GM19193 (cell line): ENCODE data around the gene ZNF106.

Experiments used
- POLR2A ChIP-seq: IDR thresholded peaks from 4 replicates; pipeline ENCODE4 v1.6.1; 2011; ENCODE audit not compliant: insufficient read depth, insufficient read length; ENCODE audit errors: extremely low read depth

ZNF106 gene

DNA sequence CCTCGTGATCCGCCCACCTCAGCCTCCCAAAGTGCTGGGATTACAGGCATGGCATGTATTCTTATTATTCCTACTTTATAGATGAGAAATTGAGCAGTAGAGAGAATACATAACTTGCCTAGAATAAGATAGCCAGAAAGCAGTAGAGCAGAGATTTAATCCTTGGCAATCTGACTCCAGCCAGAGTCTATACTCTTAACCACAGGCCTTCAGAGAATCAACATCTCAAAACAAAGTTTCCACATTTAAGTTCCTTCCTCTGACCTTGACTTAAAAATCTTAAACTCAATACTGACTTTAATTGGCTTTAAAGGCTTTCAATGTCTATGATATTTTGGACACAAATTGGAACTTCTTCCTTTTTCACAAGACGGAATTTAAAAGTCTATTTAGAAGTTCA is 37.1 kb downstream of the ZNF106 start:
- TF ChIP-seq POLR2A = no peak

DNA sequence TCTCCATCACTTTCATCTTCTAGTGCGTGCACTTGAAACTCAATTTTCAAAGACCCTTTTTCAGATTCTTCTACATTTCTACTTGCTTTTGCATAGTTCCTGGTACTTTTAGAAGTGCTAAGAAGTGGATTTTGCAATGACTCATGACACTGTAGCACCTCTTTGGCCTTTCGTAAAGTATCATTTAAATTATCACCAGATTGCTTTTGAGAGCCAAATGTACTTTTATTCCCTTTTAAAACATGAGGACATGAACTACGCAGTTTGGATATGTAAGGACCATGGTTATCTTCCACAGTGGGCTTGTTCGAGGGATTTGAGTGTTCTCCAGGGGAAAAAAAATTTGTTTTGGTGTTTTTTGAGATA is 40.5 kb downstream of the ZNF106 start:
- TF ChIP-seq POLR2A = no peak

DNA sequence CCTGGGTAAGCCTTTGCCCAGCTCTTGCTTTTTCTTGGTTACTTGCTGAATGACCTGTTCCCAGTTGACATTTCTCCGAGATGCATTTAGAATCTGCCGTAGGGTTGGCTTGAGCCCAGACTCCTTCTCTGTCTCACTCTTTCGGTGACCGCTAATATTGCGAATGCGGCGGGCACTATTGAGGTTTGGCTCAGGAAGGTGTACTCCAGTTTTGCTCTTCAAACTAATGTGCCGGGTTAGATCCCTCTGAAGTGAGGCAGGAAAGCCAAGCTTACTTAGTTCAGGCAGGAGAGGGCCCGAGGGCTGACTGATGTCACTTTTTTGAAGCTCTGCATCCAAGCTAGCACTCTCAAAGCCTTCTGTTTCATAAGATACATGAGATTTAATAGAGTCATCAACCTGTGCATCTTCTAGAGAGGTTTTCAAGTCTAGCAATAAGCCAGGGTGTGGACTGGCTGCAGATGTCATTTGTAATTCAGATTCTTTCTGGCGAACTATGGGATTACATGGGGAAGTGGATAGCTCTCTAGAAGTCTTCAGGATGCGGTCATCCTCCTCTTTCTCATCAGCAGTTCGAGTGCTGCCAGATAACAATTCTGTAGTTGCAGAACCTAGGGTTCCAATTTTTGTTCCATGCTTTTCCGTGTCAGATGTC is 41.0 kb downstream of the ZNF106 start:
- TF ChIP-seq POLR2A = no peak

DNA sequence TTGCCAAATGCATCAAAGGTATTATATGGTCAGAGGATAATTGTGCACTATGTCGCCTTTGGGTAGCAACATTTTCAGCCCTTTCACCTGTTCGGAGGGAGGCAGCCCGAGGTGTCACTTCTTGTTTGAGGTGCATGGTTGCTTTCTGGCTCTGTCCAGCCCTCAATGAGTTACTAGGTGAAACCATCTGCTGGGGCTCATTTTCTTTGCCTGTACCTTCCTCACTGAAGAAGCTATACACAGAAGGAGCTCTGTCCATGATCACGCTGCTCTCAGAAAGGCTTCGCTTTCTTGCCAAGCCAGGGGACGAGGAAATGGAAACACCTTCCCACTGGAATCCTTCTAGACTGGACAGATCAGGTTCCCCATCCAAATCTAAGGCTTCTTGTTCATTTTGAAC is 42.7 kb downstream of the ZNF106 start:
- TF ChIP-seq POLR2A = no peak

DNA sequence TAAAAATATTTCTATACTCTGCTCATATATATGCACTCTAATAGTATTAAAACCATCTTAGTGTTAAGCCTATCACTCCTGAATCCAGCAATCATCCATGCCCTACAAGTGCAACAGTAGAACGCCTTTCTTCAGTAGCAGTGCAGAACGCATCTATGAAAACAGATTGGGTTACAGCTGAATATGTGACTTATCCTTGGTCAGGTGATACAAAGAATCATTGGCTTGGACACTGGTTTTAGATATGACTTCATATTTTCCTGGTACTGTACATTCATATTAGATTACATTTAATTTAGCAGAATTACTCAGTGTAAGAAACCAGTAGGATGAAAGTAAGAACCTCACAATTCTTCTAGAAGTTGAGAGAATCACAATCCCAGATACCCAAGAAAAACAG is 43.3 kb downstream of the ZNF106 start:
- no peak for TF ChIP-seq POLR2A

DNA sequence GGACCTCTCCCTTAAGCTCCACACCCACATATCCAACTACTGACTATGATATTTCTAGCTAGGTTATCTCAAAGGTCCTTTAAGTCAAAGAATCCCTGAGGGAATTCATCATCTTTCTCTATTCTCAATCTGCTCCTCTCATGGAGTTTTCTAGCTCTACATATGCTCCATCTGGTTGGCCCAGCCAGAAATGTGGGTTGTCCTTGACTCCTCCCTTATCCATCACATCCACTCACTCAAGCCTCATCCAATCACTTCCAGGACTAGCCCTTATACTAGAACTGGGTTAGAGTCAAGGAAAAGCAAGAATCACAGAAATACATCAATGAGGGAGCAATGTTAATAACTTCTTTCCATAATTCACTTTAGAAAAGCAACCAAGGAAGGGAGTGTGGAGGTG is 45.4 kb downstream of the ZNF106 start:
- TF ChIP-seq POLR2A = no peak

DNA sequence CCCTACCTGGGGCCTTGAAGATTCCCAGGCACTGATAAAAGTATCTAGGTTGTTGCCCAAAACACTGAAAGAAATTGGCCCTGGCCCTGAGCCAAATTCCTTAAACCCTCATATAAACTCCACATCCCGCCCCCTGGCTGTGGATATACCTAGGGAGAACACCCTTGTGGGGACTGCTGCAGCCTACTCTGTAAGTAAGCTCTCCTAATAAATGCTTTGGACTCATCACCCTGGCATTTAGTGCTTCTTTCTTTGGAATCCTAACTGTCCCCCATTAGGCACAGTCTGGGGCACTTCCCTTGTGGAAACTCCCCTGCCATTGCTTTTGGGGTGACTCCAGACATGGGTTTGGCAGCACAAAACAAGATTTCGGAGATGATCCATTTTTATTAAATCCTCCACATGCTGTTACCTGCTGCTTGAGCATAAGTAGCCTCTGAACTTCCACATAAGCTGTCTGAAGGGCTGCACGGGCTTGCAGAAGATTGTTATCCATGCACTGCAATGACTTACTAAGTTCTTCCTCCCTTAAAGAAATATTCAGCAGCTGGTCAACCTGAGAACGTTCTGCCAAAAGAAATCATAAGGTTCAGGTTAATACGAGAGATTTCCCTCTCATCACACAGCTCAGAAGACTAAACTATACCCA is 46.4 kb downstream of the ZNF106 start:
- TF ChIP-seq POLR2A = no peak

DNA sequence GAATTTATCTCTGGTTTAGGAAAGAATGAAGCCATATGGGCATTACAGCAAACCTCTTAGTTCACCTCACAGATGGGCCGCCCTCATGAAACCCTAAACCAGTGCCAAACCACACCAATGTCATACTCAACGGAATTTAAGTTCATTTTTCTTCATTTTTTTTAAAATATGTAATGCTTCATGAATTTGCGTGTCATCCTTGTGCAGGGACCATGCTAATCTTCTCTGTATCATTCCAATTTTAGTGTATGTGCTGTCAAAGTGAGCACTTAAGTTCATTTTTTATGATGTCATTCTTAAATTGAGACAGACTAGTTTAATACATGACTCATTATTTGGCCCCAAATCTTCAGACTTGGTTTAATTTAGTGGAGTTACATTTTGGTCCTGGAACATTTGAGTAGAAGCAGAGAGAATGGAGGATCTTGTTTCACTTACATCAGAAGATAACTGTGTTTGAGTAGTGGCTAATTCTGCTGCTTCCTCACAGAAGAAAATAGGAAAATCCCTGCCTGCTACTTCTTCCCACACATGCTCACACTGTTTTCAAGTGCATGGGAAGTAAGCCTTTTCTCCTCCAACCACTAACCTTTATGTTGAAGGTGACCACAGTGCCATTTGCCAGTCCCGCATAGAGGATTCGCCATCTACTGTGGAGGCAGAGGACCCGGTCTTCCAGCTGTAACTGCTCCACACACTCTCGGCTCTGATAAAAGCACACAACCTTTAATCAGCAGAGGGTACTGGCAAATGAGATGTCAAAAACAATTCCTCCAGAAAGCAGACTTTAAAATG is 63.3 kb downstream of the ZNF106 start:
- no peak for TF ChIP-seq POLR2A

DNA sequence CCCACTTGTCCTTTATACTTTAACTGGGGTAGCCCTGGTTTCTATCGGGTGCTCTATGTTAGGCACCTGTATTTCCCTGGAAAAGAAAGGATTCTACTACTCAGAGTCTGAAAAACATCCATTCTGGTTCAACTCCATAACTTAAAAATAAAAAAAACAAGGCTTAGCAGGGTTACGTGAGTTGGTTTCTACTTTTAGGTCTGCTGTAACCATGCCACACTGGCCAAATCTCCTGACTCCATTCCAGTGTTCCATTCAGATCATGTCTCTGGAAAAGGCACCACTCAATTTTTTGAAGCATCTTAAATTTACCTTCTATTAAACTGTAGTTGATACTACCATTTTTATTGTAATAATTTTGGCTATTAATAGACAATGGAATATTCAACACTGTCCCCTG is 69.6 kb downstream of the ZNF106 start:
- TF ChIP-seq POLR2A = no peak

DNA sequence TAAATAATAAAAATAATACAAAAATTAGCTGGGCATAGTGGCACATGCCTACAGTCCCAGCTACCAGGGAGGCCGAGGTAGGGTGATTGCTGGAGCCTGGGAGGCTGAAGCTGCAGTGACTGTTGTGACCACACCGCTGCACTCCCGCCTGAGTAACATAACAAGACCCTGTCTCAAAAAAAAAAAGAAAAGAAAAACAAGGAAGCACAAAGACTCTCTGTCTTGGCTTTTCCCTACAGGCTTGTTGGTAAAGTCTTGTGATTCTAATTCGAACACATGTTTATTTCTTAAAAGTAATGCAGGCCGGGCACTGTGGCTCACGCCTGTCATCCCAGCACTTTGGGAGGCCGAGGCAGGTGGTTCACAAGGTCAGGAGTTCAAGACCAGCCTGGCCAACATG is 71.6 kb downstream of the ZNF106 start:
- TF ChIP-seq POLR2A = no peak

DNA sequence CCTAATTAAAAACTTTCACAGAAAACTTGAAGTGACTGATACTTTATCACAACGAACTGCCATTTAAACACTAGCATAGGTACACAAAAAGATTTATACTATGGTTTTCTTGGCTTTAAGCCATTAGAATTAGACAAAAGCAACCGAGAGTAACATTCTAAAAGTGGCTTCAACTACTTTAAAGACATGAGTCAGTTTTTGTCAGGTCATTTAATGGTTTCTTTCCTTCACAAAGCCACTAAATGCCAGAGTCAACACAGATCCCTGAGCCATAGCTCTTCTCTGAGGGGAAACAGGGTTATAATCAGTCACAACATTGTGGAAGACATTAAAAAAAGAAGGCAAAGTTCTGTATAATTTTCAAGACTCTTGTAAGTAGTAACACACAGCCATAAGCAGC is 77.0 kb downstream of the ZNF106 start:
- no peak for TF ChIP-seq POLR2A

DNA sequence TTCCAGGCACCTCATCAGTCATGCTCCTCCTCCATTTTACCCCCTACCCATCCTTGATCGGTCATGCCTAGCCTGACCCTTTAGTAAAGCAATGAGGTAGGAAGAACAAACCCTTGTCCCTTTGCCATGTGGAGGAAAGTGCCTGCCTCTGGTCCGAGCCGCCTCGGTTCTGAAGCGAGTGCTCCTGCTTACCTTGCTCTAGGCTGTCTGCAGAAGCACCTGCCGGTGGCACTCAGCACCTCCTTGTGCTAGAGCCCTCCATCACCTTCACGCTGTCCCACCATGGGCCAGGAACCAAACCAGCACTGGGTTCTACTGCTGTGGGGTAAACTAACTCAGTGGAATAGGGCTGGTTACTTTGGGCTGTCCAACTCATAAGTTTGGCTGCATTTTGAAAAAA is 79.1 kb downstream of the ZNF106 start:
- TF ChIP-seq POLR2A = no peak

DNA sequence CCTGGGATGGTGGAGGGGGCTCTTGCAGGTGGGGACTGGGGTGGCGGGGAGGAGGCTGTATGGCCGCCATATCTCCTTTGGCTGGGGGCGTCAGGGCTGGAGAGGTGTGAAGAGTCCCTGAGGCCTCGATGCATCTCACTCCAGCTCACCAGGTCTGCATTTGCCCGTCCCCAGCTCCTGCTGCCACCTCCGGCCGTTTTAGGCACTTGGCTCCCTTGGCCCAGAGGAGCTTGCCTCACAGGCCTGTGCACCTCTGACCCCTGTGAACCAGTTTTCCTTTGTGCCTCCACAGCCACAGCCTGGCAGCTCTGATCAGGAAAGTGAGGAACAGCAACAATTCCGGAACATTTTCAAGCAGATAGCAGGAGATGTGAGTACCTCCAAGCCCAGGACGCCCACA is 81.9 kb downstream of the ZNF106 start:
- no peak for TF ChIP-seq POLR2A

DNA sequence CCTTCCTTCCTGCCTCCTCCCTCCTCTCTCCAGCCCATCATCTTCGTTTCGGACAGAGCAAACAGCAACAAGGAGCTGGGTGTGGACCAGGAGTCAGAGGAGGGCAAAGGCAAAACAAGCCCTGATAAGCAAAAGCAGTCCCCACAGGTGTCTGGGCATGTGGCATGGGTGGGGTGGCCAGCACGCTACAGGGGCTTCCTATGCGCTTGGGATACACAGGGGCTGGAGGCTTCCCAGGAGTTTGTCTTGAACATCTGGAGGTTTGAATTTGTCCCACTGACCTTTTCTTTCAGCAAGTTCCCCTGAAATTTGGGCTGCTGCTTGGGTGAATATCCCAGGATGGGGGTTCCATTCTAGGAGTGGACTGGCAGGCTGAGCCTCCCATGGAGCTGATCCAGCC is 82.8 kb downstream of the ZNF106 start:
- no peak for TF ChIP-seq POLR2A

DNA sequence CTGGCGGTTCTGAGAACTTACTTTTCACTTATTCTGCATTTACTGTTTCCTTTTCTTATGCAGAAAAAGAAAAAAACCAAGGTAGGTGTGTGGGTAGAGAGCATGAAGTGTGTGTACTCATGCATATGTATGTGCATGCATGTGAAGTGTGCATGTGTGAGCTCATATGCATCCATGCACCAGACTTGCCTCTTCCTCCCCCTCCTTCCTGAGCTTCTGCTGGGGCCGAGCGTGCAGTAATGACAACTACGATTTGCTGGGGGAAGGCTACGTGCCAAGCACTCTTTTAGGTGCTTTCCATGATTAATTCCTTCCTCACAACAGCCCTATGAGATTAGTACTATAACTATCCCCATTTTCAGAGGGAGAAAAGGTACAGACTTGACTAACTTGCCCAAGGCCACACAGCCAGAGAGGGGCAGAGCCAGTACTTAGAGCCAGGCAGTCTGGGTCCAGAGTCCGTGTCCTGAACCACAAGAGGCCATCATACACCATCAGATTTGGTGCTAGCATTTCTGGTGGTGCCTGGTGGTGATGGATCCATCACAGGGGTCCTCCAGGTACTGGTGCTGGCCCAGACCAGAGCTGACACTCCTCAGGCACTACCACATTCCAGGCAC is 85.0 kb downstream of the ZNF106 start:
- TF ChIP-seq POLR2A = no peak
